Hepatocyte (in vitro differentiated cells): ENCODE measurements around the gene NPHP3. TPM values are rescaled to one million over a fixed set of nuclear protein-coding genes. Genes with fewer than 3 reads are reported as not detected.

Experiments used
- DNase-seq: peaks from one replicate; pipeline ENCODE4 v3.0.0-alpha.2; 2016; ENCODE audit warnings: low spot score
- H2AFZ ChIP-seq: fragments of 200-600 bp; sonication (generic); 2 replicates; pipeline ENCODE4 v1.6.0; 2016; ENCODE audit warnings: antibody characterized with exemption, mild to moderate bottlenecking
- H3K27ac ChIP-seq: fragments of 200-600 bp; sonication (generic); 2 replicates; pipeline ENCODE4 v1.5.1; 2016; ENCODE audit warnings: mild to moderate bottlenecking
- H3K27me3 ChIP-seq: fragments of 200-600 bp; sonication (generic); 2 replicates; pipeline ENCODE4 v1.6.1; 2016
- H3K36me3 ChIP-seq: fragments of 200-600 bp; sonication (generic); replicated peaks from 2 replicates; pipeline ENCODE4 v1.5.1; 2016; ENCODE audit warnings: low read depth; ENCODE audit not compliant: insufficient read depth
- H3K4me1 ChIP-seq: fragments of 200-600 bp; sonication (generic); 2 replicates; pipeline ENCODE4 v1.5.1; 2016; ENCODE audit warnings: mild to moderate bottlenecking, moderate library complexity; ENCODE audit not compliant: insufficient read depth
- H3K4me2 ChIP-seq: fragments of 200-600 bp; sonication (generic); 2 replicates; pipeline ENCODE4 v1.6.0; 2016
- H3K4me3 ChIP-seq: fragments of 200-600 bp; sonication (generic); 2 replicates; pipeline ENCODE4 v1.5.1; 2016; ENCODE audit warnings: mild to moderate bottlenecking
- H3K79me2 ChIP-seq: fragments of 200-600 bp; sonication (generic); 2 replicates; pipeline ENCODE4 v1.6.0; 2017; ENCODE audit warnings: mild to moderate bottlenecking
- H3K9me2 ChIP-seq: fragments of 200-600 bp; sonication (generic); replicated peaks from 2 replicates; pipeline ENCODE4 v1.6.0; 2017; ENCODE audit warnings: mild to moderate bottlenecking; ENCODE audit not compliant: insufficient read depth
- H3K9me3 ChIP-seq: fragments of 200-600 bp; sonication (generic); 2 replicates; pipeline ENCODE4 v1.5.1; 2016; ENCODE audit warnings: low read depth, mild to moderate bottlenecking
- H4K20me1 ChIP-seq: fragments of 200-600 bp; sonication (generic); 2 replicates; pipeline ENCODE4 v1.6.0; 2016; ENCODE audit warnings: mild to moderate bottlenecking; ENCODE audit not compliant: insufficient read depth, poor library complexity, severe bottlenecking
- CTCF ChIP-seq: fragments of 200-600 bp; sonication (generic); IDR thresholded peaks from 2 replicates; pipeline ENCODE4 v1.5.1; 2016; ENCODE audit warnings: antibody characterized with exemption, mild to moderate bottlenecking; ENCODE audit not compliant: poor library complexity
- EZH2 ChIP-seq: fragments of 200-600 bp; sonication (generic); IDR thresholded peaks from 2 replicates; pipeline ENCODE4 v1.6.1; 2016; ENCODE audit warnings: antibody characterized with exemption, mild to moderate bottlenecking, borderline replicate concordance
- EZH2phosphoT487 ChIP-seq: fragments of 200-600 bp; sonication (generic); IDR thresholded peaks from one replicate; pipeline ENCODE4 v1.6.1; 2018; ENCODE audit warnings: antibody characterized with exemption, mild to moderate bottlenecking, low read depth, moderate library complexity; ENCODE audit not compliant: unreplicated experiment, severe bottlenecking
- WGBS: methylation state at CpG from one replicate; pipeline ENCODE4 v1.1.6; 2016; ENCODE audit warnings: low lambda C conversion rate; ENCODE audit errors: missing lambda C conversion rate; 5-methylcytosine and 5-hydroxymethylcytosine counted together
- polyA plus RNA-seq: library from polyadenylated mRNA; unstranded; fragments of >200 nt; fragmentation: Nextera tagmentation; extraction: Ambion mirVana; gene quantifications from 2 replicates; pipeline ENCODE4 v1.2.1, GENCODE V29; 2016
- total RNA-seq: library from RNA; depleted of rRNA; stranded (reverse); fragments of >200 nt; gene quantifications from 2 replicates; pipeline ENCODE4 v1.2.3, GENCODE V29; 2014

NPHP3 gene
- total and polyA plus RNA-seq, 2 experiments from 2014 or later, result 12.0 to 22.5 TPM

- peaks cover 61% of the 10 kb centered on the region for H3K79me2 ChIP-seq
- WGBS, result 27% methylated on average over 7 of the region's 7 CpGs
- H3K4me1 ChIP-seq, result peaks cover 23% of the 10 kb centered on the region
These were observed 63.2 kb downstream of the NPHP3 start for GRCh38 chr3:132659000-132659364.

GRCh38 chr3:132657869-132658747 is 64.1 kb downstream of the NPHP3 start:
- Histone ChIP-seq H3K79me2 (peaks cover 52% of the 10 kb centered on the region), H3K36me3 (no peaks in the 10 kb centered on the region), H3K27me3 (no peaks in the 10 kb centered on the region), H3K27ac (peak overlapping the region; percentile 96), H4K20me1 (no peaks in the 10 kb centered on the region), H2AFZ (no peak overlapping the region), H3K9me2 (no peaks in the 10 kb centered on the region), H3K9me3 (no peaks in the 10 kb centered on the region), H3K4me3 (peak overlapping the region; percentile 99), H3K4me1 (peaks cover 22% of the 10 kb centered on the region), H3K4me2 (peak overlapping the region; percentile 89)
- TF ChIP-seq EZH2 (no peak), EZH2phosphoT487 (no peak), CTCF (no peak)
- no peak for DNase-seq
- 79% methylated on average over 8 of the region's 8 CpGs for WGBS

More at GRCh38 chr3:132659000-132659364, 63.2 kb downstream of the NPHP3 start:
- no peaks in the 10 kb centered on the region for H3K9me3 ChIP-seq
- H3K27ac ChIP-seq, result peak overlapping the region; percentile 96
- no peaks in the 10 kb centered on the region for H3K27me3 ChIP-seq
- peak overlapping the region; percentile 99 for H3K4me3 ChIP-seq
- DNase-seq, result peak; percentile 6
- H3K4me2 ChIP-seq, result peak overlapping the region; percentile 89
- peak overlapping the region; percentile 90 for H2AFZ ChIP-seq
- H4K20me1 ChIP-seq, result no peaks in the 10 kb centered on the region
- TF ChIP-seq EZH2phosphoT487 (no peak), EZH2 (no peak), CTCF (no peak)
- H3K9me2 ChIP-seq, result no peaks in the 10 kb centered on the region
- no peaks in the 10 kb centered on the region for H3K36me3 ChIP-seq

GRCh38 chr3:132655471-132655870 is 66.7 kb downstream of the NPHP3 start:
- Histone ChIP-seq H2AFZ (no peak overlapping the region), H3K4me3 (no peak overlapping the region), H3K4me2 (no peak overlapping the region), H3K36me3 (no peaks in the 10 kb centered on the region), H3K4me1 (peaks cover 4% of the 10 kb centered on the region), H3K9me2 (no peaks in the 10 kb centered on the region), H3K27me3 (no peaks in the 10 kb centered on the region), H3K79me2 (peaks cover 34% of the 10 kb centered on the region), H3K9me3 (no peaks in the 10 kb centered on the region), H4K20me1 (no peaks in the 10 kb centered on the region), H3K27ac (no peak overlapping the region)
- DNase-seq, result no peak
- TF ChIP-seq EZH2, result no peak
- TF ChIP-seq EZH2phosphoT487, result no peak
- TF ChIP-seq CTCF, result no peak
- 81% methylated on average over 2 of the region's 2 CpGs for WGBS
